Trophoblast cell (in vitro differentiated cells and primary cell): ENCODE data around the gene CDK6.

ENCODE experiments used
- DNase-seq, 2 donors: peaks; one replicate each; pipeline ENCODE4 v3.0.0-alpha.2; 2016
- H2AFZ ChIP-seq: 2 replicates; pipeline ENCODE4 v1.6.1; 2013; ENCODE audit warnings: low read length, moderate library complexity, mild to moderate bottlenecking; ENCODE audit not compliant: insufficient read depth, poor library complexity
- H2AK5ac ChIP-seq: 2 replicates; pipeline ENCODE4 v1.6.1; 2013; ENCODE audit warnings: mild to moderate bottlenecking, low read length
- H2BK120ac ChIP-seq: 2 replicates; pipeline ENCODE4 v1.6.1; 2013; ENCODE audit warnings: low read length, mild to moderate bottlenecking, moderate library complexity; ENCODE audit not compliant: insufficient read depth, poor library complexity
- H2BK12ac ChIP-seq: 2 replicates; pipeline ENCODE4 v1.6.1; 2013; ENCODE audit warnings: mild to moderate bottlenecking, low read length, moderate library complexity
- H2BK5ac ChIP-seq: 2 replicates; pipeline ENCODE4 v1.6.1; 2013; ENCODE audit warnings: low read length, low read depth, moderate library complexity, mild to moderate bottlenecking; ENCODE audit not compliant: poor library complexity
- H3K14ac ChIP-seq: 2 replicates; pipeline ENCODE4 v1.6.1; 2013; ENCODE audit warnings: mild to moderate bottlenecking, low read length
- H3K18ac ChIP-seq: 2 replicates; pipeline ENCODE4 v1.6.1; 2013; ENCODE audit warnings: mild to moderate bottlenecking, low read length
- H3K23ac ChIP-seq: 2 replicates; pipeline ENCODE4 v1.6.1; 2013; ENCODE audit warnings: low read length
- H3K27ac ChIP-seq: 2 replicates; pipeline ENCODE4 v1.5.1; 2013; ENCODE audit warnings: low read depth, mild to moderate bottlenecking, inconsistent platforms, low read length, moderate library complexity
- H3K27me3 ChIP-seq: 2 replicates; pipeline ENCODE4 v1.6.1; 2013; ENCODE audit warnings: inconsistent platforms, mild to moderate bottlenecking, low read length, moderate library complexity; ENCODE audit not compliant: insufficient read depth
- H3K36me3 ChIP-seq, 2 experiments: 1 replicate in 1 of 2; 2 replicates in 1 of 2; pipeline ENCODE4 v1.6.1; 2013; ENCODE audit warnings: low read length in 2 of 2, mild to moderate bottlenecking in 2 of 2, moderate library complexity in 1 of 2; ENCODE audit not compliant: insufficient read depth in 2 of 2, control insufficient read depth in 1 of 2
- H3K4ac ChIP-seq: 2 replicates; pipeline ENCODE4 v1.6.1; 2013; ENCODE audit warnings: low read depth, mild to moderate bottlenecking, low read length, moderate library complexity
- H3K4me1 ChIP-seq, 2 experiments: 1 replicate in 1 of 2; 2 replicates in 1 of 2; pipeline ENCODE4 v1.6.1; 2013; ENCODE audit warnings: low read length in 2 of 2, mild to moderate bottlenecking in 2 of 2, moderate library complexity in 1 of 2; ENCODE audit not compliant: insufficient read depth in 2 of 2, control insufficient read depth in 1 of 2
- H3K4me2 ChIP-seq: 2 replicates; pipeline ENCODE4 v1.6.1; 2013; ENCODE audit warnings: inconsistent platforms, mild to moderate bottlenecking, low read length, moderate library complexity
- H3K4me3 ChIP-seq: 2 replicates; pipeline ENCODE4 v1.5.1; 2013; ENCODE audit warnings: mild to moderate bottlenecking, low read depth, low read length, inconsistent platforms
- H3K79me1 ChIP-seq: one replicate; pipeline ENCODE4 v1.6.1; 2013; ENCODE audit warnings: low read length
- H3K79me2 ChIP-seq: 2 replicates; pipeline ENCODE4 v1.6.1; 2013; ENCODE audit warnings: low read length, mild to moderate bottlenecking; ENCODE audit not compliant: control insufficient read depth, insufficient read depth, poor library complexity
- H3K9ac ChIP-seq: 2 replicates; pipeline ENCODE4 v1.6.1; 2013; ENCODE audit warnings: mild to moderate bottlenecking, low read length
- H3K9me3 ChIP-seq: 2 replicates; pipeline ENCODE4 v1.6.1; 2013; ENCODE audit warnings: low read depth, mild to moderate bottlenecking, control low read depth, inconsistent platforms, low read length; ENCODE audit not compliant: insufficient read depth
- H4K12ac ChIP-seq: 2 replicates; pipeline ENCODE4 v1.6.1; 2013; ENCODE audit warnings: low read depth, mild to moderate bottlenecking, low read length, moderate library complexity
- H4K8ac ChIP-seq: 2 replicates; pipeline ENCODE4 v1.6.1; 2013; ENCODE audit warnings: low read depth, mild to moderate bottlenecking, low read length, moderate library complexity
- H4K91ac ChIP-seq: one replicate; pipeline ENCODE4 v1.6.1; 2013; ENCODE audit warnings: low read depth, mild to moderate bottlenecking, low read length, moderate library complexity
- WGBS: extraction: QIAGEN DNeasy Blood & Tissue Kit; methylation state at CpG from one replicate; pipeline ENCODE4 v1.1.7; 2013; ENCODE audit warnings: missing lambda C conversion rate; ENCODE audit not compliant: insufficient read length, insufficient coverage; ENCODE audit errors: extremely low coverage; 5-methylcytosine and 5-hydroxymethylcytosine counted together

Gene CDK6

DNA sequence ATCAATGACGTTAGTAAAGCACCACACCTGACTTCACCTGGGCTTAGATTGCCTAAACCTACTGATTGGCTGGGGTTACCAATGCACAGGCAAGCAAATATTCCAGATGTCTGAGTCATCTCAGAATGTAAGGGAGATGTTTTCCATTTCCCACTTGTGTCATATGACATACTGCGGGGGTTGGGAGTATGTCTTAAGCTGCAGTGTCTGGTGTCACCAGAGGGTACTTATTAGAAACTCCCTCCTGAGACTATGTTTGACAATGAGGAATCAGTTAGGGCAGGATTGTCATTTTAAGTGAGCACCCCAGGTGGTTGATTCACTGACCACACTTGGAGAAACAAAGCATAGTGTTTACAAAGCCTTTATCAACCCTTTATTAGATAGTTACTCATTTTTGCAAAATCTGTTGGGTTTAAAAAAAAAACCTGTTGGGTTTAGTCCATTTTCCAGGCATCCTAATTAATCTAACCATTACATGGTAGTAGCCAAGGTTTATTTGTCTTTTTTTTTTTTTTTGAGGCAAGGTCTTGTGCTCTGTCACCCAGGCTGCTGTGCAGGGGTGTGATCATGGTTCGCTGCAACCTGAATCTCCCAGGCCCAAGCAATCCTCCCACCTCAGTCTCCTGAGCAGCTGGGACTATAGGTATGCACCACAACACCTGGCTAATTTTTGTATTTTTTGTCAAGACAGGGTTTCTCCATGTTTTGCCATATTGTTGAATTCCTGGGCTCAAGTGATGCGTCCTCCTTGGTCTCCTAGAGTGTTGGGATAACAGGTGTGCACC is 72.5 kb downstream of the CDK6 start:
- Histone ChIP-seq H3K79me2 (no peaks in the 10 kb centered on the region), H3K9ac (no peak overlapping the region), H3K27ac (peak overlapping the region; percentile 44), H3K9me3 (no peaks in the 10 kb centered on the region), H3K23ac (no peak overlapping the region), H2AK5ac (no peak overlapping the region), H2BK120ac (no peak overlapping the region), H3K79me1 (peaks cover 1% of the 10 kb centered on the region), H4K8ac (no peak overlapping the region), H3K4ac (no peak overlapping the region), H3K18ac (no peak overlapping the region), H4K12ac (no peak overlapping the region), H3K14ac (no peak overlapping the region), H3K4me2 (no peak overlapping the region), H3K27me3 (no peaks in the 10 kb centered on the region), H3K4me1 (peaks cover 4 to 9% of the 10 kb centered on the region in 2 experiments), H4K91ac (no peak overlapping the region), H3K4me3 (no peak overlapping the region), H3K36me3 (no peaks in the 10 kb centered on the region), H2BK5ac (no peak overlapping the region), H2BK12ac (no peak overlapping the region), H2AFZ (no peak overlapping the region)
- no CpG with 5 or more reads among the region's 4 CpGs for WGBS
- DNase-seq, result peak; percentile 59 to 84

DNA sequence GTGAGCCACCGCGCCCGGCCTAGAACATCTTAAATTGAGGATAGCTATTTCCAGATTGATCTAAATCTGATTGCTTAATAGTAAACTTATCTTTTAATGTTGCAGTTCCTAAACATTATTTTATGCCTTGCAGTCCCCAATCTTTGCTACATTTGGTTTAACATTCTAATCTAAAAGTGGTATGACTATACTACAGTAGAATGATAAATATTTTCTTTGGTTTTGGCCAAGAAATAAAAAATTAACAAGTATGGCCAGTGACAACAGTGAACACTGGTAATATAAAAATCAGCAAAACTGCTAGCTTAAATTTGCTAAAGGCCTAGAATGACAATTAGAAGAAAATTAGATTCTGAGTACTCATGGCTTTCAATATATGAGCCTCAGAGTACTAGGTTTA is 73.5 kb downstream of the CDK6 start:
- Histone ChIP-seq H2BK120ac (no peak overlapping the region), H2AK5ac (no peak overlapping the region), H4K8ac (no peak overlapping the region), H3K23ac (no peak overlapping the region), H3K4me3 (no peak overlapping the region), H3K4me1 (peaks cover 5 to 9% of the 10 kb centered on the region in 2 experiments), H3K27me3 (no peaks in the 10 kb centered on the region), H3K79me1 (peaks cover 2% of the 10 kb centered on the region), H3K4me2 (no peak overlapping the region), H3K79me2 (no peaks in the 10 kb centered on the region), H3K9me3 (no peaks in the 10 kb centered on the region), H3K27ac (no peak overlapping the region), H3K36me3 (no peaks in the 10 kb centered on the region), H3K4ac (no peak overlapping the region), H2BK12ac (no peak overlapping the region), H3K18ac (no peak overlapping the region), H2BK5ac (no peak overlapping the region), H2AFZ (no peak overlapping the region), H4K12ac (no peak overlapping the region), H4K91ac (no peak overlapping the region), H3K14ac (no peak overlapping the region), H3K9ac (no peak overlapping the region)
- no peak for DNase-seq
- no CpG with 5 or more reads among the region's 3 CpGs for WGBS

DNA sequence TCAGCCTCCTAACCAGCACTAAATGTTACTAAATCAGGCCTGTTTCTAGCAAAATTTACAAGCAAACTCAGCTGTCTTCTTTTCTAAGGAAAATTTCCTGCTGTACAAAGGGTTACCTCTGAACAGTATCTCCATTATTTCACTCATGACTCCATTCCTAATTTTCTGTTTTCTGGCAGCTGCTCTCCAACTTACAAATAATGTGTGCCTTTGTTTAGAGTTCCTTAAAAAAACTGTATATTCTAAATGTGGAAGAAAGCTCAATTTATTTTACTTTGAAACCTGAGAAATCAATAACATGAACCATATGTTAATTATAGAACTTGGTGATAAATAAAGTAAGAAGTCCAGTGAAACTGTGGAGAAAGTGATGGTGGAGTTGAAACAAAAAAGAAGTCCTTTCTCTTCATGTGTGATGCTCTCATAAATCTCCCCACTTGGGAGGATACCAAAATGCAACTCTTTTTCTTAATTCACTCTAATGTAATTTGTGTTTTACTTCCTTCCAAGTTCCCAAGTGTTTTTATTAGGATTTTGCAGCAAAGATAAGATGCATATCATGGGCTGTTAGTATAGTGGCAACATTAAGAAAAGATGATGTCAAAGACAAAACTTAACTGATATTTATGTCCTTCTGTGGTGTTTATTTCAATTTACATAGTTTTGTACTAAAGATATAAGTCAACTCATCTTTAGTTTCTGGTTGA is 74.8 kb downstream of the CDK6 start:
- H3K18ac ChIP-seq, result no peak overlapping the region
- H3K9me3 ChIP-seq, result no peaks in the 10 kb centered on the region
- H3K14ac ChIP-seq, result no peak overlapping the region
- H3K36me3 ChIP-seq, result no peaks in the 10 kb centered on the region
- no peaks in the 10 kb centered on the region for H3K79me2 ChIP-seq
- H3K23ac ChIP-seq, result no peak overlapping the region
- no peaks in the 10 kb centered on the region for H3K27me3 ChIP-seq
- DNase-seq, result no peak
- H3K79me1 ChIP-seq, result peaks cover 2% of the 10 kb centered on the region
- H4K8ac ChIP-seq, result no peak overlapping the region
- H3K4me2 ChIP-seq, result no peak overlapping the region
- H4K91ac ChIP-seq, result no peak overlapping the region
- no peak overlapping the region for H2BK120ac ChIP-seq
- no peak overlapping the region for H2AK5ac ChIP-seq
- no peak overlapping the region for H4K12ac ChIP-seq
- H2AFZ ChIP-seq, result no peak overlapping the region
- H3K27ac ChIP-seq, result peak overlapping the region; percentile 46
- no peak overlapping the region for H3K4me3 ChIP-seq
- H3K4ac ChIP-seq, result no peak overlapping the region
- no peak overlapping the region for H2BK12ac ChIP-seq
- peaks cover 5 to 9% of the 10 kb centered on the region in 2 experiments for H3K4me1 ChIP-seq
- H2BK5ac ChIP-seq, result no peak overlapping the region
- H3K9ac ChIP-seq, result no peak overlapping the region

DNA sequence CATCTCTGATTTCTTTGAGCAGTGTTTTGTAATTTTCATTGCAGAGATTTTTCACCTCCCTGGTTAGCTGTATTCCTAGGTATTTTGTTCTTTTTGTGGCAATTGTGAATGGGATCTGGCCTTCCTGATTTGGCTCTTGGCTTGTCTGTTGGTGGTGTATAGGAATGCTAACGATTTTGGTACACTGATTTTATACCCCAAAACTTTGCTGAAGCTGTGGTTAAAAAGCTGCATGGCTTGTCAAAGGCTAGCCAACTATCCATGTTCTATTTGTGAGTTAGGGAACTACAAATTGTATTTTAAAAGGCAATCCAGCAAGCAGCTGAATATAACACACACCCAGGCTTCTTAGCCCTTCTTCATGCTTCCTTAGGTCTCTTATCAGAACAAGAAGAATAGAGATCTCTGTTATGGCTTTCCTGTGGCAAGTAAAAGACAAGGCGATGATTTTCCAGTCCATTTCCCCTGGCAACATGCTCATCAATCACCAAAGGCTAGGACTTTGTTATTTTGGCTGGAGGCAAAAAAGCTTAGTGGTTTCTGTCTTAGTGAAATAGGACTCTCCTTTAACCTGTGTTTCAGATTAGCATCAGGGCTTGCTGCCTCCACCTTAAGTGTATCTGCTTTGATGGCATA is 77.5 kb downstream of the CDK6 start:
- H2BK5ac ChIP-seq, result peak overlapping the region; percentile 57
- H3K4me1 ChIP-seq, result peaks cover 13 to 15% of the 10 kb centered on the region in 2 experiments
- no peak overlapping the region for H3K4me3 ChIP-seq
- no peak overlapping the region for H3K14ac ChIP-seq
- H3K18ac ChIP-seq, result no peak overlapping the region
- H4K12ac ChIP-seq, result no peak overlapping the region
- H3K23ac ChIP-seq, result no peak overlapping the region
- no peak overlapping the region for H4K91ac ChIP-seq
- peaks cover 8% of the 10 kb centered on the region for H3K79me1 ChIP-seq
- no peaks in the 10 kb centered on the region for H3K27me3 ChIP-seq
- H3K4me2 ChIP-seq, result no peak overlapping the region
- H3K4ac ChIP-seq, result no peak overlapping the region
- no peak overlapping the region for H2AK5ac ChIP-seq
- peak overlapping the region; percentile 60 for H3K27ac ChIP-seq
- H2BK12ac ChIP-seq, result no peak overlapping the region
- H3K79me2 ChIP-seq, result no peaks in the 10 kb centered on the region
- H2AFZ ChIP-seq, result no peak overlapping the region
- H3K9ac ChIP-seq, result no peak overlapping the region
- WGBS, result no CpG with 5 or more reads among the region's 2 CpGs
- DNase-seq, result no peak
- no peaks in the 10 kb centered on the region for H3K36me3 ChIP-seq
- no peaks in the 10 kb centered on the region for H3K9me3 ChIP-seq
- H2BK120ac ChIP-seq, result peak overlapping the region; percentile 38
- no peak overlapping the region for H4K8ac ChIP-seq
